Renal cortex interstitium (tissue), 11 donors: ENCODE results near the gene NPM1. TPM values are rescaled to one million over a fixed set of nuclear protein-coding genes. Genes with fewer than 3 reads are reported as not detected.

Source experiments
- DNase-seq, 11 donors: peaks; one replicate each; pipeline ENCODE4 v3.0.0-alpha.2; 2013; ENCODE audit warnings: low read depth in 9 of 11, low spot score in 4 of 11; ENCODE audit errors: extremely low read depth in 1 of 11
- polyA plus RNA-seq, 3 donors: library from polyadenylated mRNA; unstranded; fragments of 120-200 nt; gene quantifications; one replicate each; pipeline ENCODE4 v1.2.1, GENCODE V29; 2013; ENCODE audit not compliant: insufficient read length in 3 of 3

NPM1 gene
- polyA plus RNA-seq, 3 donors: 1,646 to 1,969 (median 1,849) TPM

DNA sequence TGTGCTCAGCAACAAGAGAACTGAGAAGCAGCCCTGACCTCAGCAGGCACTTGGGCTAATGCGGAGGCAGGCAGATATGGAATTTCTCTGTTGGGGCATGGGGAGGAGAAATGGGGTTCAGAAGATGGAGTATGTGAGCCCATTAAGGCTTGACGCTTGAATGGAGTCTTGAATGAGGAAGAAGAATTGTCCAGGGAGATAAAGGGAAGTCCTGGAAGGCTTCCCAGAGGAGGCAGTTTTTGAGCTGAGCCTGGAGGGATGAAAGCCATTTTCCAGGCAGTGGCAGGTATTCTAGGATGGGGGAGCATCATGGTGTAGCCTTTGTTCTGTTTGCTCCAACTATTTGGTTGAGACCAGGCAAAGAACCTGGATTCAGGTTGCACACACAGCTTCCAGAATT lies 66.3 kb downstream of the NPM1 start:
- DNase-seq: no peak

GRCh38 chr5:171454549-171454948 lies 66.9 kb downstream of the NPM1 start:
- no peak for DNase-seq

GRCh38 chr5:171455522-171455921 lies 67.9 kb downstream of the NPM1 start:
- no peak for DNase-seq

- no peak for DNase-seq
Measured at GRCh38 chr5:171457208-171457981, 69.7 kb downstream of the NPM1 start.

- no peak for DNase-seq
Measured at GRCh38 chr5:171459839-171460238, 72.2 kb downstream of the NPM1 start.

Other genes with a start within 250 kb of the NPM1 start
- not detected for gene TLX3, start 78.6 kb upstream of the NPM1 start, polyA plus RNA-seq
- under 1 TPM; 0.34 to 0.66 (median 0.42) TPM for gene FGF18, start 31.8 kb downstream of the NPM1 start, polyA plus RNA-seq